Coronary artery (tissue), 2 donors: ENCODE data around the gene ISCU.

Experiments used
- DNase-seq: peaks from one replicate; pipeline ENCODE4 v3.0.0-alpha.2; 2017; ENCODE audit warnings: low spot score
- H3K27ac ChIP-seq, 2 donors: fragments of 200-600 bp; sonication (generic); one replicate each; pipeline ENCODE4 v1.5.1; 2016 to 2019
- H3K4me3 ChIP-seq: fragments of 200-600 bp; sonication (generic); 2 replicates; pipeline ENCODE4 v1.5.1; 2016; ENCODE audit warnings: mild to moderate bottlenecking, moderate library complexity
- TF ChIP-seq, protein P1 (sequence below): fragments of 200-600 bp; sonication (generic); IDR thresholded peaks from one replicate; pipeline ENCODE4 v1.5.1; 2019; ENCODE audit warnings: antibody characterized with exemption

ISCU gene

DNA sequence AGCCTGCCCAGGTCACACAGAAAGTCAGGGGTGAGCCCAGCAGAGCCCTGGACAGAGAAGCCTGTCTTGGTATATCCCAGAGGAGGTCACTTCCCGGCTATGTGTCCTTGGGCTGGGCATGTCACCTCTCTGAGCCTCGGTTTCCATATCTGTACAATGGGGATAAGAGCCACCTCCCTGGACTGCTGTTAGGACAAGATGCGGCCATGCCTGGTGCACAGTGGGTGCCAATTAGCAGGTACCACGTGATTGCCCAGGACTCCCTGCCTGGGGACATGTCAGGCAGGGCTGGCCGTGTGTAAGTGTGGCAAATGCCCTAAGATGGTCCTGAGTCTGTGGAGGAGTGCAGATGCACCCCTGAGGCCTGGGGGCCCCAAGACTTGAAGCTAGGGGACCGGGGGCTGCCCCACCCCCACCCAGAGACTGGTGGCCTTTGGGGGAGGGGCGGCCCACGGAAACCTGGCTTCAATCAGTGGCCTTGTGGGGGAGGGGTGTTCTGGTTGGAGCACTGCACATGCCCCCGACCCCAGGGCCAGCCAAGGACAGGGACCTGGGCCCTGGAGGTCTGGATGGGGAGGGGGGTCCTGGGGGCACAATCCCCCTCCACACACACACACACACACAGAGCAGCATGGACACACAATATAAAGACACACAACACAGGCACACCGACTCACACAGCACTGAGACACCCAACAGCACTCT is 34.6 kb downstream of the ISCU start:
- H3K27ac ChIP-seq = no peak overlapping the region
- TF ChIP-seq, protein P1, sequence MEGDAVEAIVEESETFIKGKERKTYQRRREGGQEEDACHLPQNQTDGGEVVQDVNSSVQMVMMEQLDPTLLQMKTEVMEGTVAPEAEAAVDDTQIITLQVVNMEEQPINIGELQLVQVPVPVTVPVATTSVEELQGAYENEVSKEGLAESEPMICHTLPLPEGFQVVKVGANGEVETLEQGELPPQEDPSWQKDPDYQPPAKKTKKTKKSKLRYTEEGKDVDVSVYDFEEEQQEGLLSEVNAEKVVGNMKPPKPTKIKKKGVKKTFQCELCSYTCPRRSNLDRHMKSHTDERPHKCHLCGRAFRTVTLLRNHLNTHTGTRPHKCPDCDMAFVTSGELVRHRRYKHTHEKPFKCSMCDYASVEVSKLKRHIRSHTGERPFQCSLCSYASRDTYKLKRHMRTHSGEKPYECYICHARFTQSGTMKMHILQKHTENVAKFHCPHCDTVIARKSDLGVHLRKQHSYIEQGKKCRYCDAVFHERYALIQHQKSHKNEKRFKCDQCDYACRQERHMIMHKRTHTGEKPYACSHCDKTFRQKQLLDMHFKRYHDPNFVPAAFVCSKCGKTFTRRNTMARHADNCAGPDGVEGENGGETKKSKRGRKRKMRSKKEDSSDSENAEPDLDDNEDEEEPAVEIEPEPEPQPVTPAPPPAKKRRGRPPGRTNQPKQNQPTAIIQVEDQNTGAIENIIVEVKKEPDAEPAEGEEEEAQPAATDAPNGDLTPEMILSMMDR = no peak
- DNase-seq = no peak
- H3K4me3 ChIP-seq = peak overlapping the region; percentile 61

DNA sequence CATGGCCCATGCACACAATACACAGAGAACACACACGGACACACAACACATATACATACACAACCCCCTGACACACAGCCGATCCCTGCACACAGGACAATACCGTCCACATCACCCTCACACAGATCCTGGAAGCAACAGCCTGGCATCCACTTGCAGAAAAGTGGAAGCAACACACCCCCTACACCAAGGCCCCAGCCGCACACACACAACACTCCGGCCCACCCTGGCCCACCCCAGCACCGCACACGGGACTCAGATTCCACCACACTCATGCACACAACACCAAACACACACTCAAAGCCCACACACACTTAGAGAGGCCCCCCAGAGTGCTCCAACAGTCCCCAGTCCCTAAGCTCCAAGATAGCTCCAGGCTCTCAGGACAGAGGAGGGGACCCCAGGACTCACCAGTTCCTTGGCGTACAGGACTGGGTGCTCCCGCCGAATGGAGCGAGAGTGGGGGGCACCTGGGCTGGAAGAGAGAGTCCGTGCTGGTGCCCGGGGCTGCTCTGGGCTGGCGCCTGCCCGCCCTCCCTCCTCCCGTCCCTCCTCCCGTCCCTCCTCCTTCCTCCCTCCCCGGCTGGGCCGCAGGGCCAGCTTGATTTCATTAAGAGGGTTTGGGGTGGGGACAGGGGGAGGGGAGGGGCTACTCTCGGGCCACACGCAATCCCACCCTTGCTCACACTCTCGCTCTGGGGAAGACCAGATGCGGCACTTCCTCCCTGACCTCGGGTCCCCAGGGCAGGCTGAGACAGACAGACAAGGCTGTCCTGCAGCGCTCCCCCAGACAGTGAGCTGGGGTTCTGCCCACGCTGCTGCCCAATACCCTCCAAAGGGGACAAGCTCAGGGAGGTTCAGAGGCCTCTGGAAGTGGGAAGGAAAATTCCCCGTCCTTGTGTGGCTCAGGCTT is 35.4 kb downstream of the ISCU start, which contains the start of gene TMEM119:
Gene TMEM119, minus strand, starts transcription at position 526 of the 913 bp plus-strand sequence. CDS start 5,701 bp downstream, outside the sequence.
- DNase-seq = no peak
- TF ChIP-seq, protein P1 = no peak
- H3K4me3 ChIP-seq = peak within 1 kb of the TSS; percentile 61
- peak within 1 kb of the TSS in 1 of 2 donors; percentile 22 for H3K27ac ChIP-seq

DNA sequence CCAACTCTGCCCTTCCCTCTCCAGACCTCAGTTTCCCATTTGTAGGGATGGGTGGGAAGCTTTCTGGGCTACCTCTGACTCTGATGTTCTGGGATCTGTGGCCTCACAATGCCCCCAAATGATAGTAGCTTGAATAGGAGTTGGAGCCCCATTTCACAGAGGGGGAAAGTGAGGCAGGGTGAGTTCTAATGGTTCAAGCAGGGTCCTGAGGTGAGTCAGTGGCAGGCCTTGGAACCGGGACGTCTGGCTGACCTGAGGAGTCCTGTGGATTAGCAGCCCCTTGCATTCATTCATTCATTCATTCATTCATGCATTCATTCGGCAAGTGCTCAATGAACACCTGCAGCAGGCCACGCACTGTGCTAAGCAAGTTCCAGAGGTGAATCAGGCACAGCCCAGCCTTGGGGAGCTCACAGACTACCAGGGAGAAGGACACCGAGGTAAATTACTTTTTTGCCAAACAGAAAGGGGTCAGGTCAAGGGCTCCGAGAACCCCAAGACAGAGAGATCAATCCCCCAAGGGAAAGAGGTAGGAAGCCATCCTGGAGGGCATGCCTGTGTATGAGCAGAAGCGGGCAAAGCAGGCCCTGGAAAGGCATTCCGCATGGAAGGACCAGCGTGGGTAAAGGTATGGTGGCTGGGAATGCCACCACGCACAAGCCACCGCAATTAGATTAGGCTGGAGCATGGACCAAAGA is 36.3 kb downstream of the ISCU start:
- TF ChIP-seq, protein P1 = no peak
- Histone ChIP-seq H3K27ac (no peak overlapping the region), H3K4me3 (no peak overlapping the region)

DNA sequence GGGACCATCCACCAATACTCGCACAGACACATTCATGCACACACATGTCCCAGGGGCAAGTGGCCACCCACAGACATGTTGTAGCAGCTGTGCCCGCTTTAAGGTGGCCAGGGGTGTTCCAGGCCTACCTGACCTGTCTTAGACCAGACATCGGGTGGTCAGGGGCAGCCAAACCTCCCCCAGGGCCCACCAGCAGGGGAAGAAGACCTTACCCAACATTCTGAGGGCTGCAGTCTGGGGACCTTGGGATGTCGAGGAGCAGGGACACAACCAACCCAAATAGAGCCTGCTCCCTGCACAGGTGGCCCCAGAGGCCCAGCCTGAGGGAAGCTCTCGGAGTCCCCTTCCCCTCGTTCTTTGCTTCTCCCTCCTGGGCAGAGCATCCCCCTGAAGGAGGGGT is 37.1 kb downstream of the ISCU start:
- Histone ChIP-seq H3K4me3 (no peak overlapping the region), H3K27ac (no peak overlapping the region)
- no peak for DNase-seq
- TF ChIP-seq, protein P1 = no peak

More for the DNA sequence above, 36.3 kb downstream of the ISCU start:
- no peak for DNase-seq

DNA sequence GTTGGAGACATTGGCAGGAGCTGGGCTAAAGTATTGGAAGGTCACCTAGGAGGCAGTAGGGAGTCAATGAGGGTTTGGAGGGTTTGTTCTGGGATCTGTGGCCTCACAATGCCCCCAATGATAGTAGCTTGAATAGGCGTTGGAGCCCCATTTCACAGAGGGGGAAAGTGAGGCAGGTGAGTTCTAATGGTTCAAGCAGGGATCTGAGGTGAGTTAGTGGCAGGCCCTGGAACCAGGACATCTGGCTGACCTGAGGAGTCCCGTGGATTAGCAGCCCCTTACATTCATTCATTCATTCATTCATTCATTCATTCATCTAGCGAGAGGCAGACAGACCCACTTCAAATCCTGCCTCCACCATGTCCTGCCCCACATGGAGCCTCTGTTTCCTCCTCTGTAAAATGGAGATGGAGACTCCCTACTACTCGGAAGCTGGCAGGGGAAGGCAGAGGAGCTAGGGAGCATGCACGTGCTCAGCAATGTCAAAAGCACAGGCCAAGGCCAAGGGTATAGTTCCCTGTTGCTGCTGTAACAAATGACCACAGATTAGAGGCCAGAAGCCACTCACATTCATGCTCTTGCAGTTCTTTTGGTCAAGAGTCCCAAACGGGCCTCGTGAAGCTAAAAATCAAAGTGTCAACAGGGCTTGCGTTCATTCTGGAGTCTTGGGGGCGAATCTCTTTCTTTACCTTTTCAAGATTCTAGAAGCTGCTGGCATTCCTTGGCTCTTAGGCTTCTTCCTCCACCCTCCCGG is 37.7 kb downstream of the ISCU start:
- no peak for DNase-seq
- H3K27ac ChIP-seq = no peak overlapping the region
- H3K4me3 ChIP-seq = no peak overlapping the region
- TF ChIP-seq, protein P1 = no peak

DNA sequence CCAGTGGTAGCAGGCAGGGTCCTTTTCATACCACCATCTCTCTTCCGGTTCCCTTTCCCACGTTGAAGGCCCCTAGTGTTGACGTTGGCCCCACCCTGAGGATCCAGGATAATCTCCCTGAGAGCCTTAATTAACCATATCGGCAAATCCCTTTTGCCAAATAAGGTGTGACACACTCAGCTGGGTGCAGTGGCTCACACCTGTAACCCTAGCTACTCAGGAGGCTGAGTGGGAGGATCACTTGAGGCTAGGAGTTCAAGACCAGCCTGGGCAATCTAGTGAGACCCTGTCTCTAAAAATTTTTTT is 38.3 kb downstream of the ISCU start:
- no peak overlapping the region for H3K27ac ChIP-seq
- no peak for DNase-seq
- H3K4me3 ChIP-seq = no peak overlapping the region
- TF ChIP-seq, protein P1 = no peak
